SK-N-SH (cell line): Measurements from ENCODE around the gene GPR137. TPM values are rescaled to one million over a fixed set of nuclear protein-coding genes. Genes with fewer than 3 reads are reported as not detected.

Source experiments
- CTCF ChIA-PET: fragments of 300-600, 350-600 bp; formaldehyde crosslinking; extraction: SDS; loops from one replicate; lab custom pipeline; 2021; lab: Yijun Ruan, JAX
- POLR2A ChIA-PET: fragments of 350-600 bp; sonication (Branson Sonifier 250); formaldehyde crosslinking; extraction: SDS; loops from one replicate; lab custom pipeline; 2020; ENCODE audit warnings: antibody characterized with exemption, inconsistent platforms; lab: Yijun Ruan, JAX
- DNase-seq: peaks from one replicate; pipeline ENCODE4 v3.0.0; 2012
- H2AFZ ChIP-seq: fragments of 200-600 bp; sonication (generic); 2 replicates; pipeline ENCODE4 v1.8.1; 2016; ENCODE audit warnings: antibody characterized with exemption, mild to moderate bottlenecking, low read depth
- H3F3A ChIP-seq: fragments of 200-600 bp; sonication (generic); replicated peaks from 2 replicates; pipeline ENCODE3; 2016; ENCODE audit warnings: antibody characterized with exemption, mild to moderate bottlenecking; ENCODE audit not compliant: insufficient read depth
- H3K27ac ChIP-seq, 2 experiments: fragments of 200-500 bp in 1 of 2; fragments of 200-600 bp in 1 of 2; sonication (Bioruptor generic) in 1 of 2; sonication (generic), shearing (Covaris generic) in 1 of 2; 2 replicates each; pipeline versions ENCODE4 v1.5.1 to v1.6.1; 2014 to 2016; ENCODE audit warnings: low read depth in 2 of 2, inconsistent platforms in 1 of 2, low read length in 1 of 2, mild to moderate bottlenecking in 1 of 2, mixed read lengths in 1 of 2
- H3K27me3 ChIP-seq: fragments of 200-600 bp; sonication (generic), shearing (Covaris generic); 2 replicates; pipeline ENCODE4 v1.6.1; 2016; ENCODE audit warnings: mixed run types; ENCODE audit not compliant: insufficient read depth
- H3K36me3 ChIP-seq, 2 experiments: fragments of 200-500 bp in 1 of 2; fragments of 200-600 bp in 1 of 2; sonication (Bioruptor generic) in 1 of 2; sonication (generic) in 1 of 2; replicated peaks in 1 of 2; 2 replicates each; pipeline versions ENCODE3 to v1.5.1; 2014 to 2016; ENCODE audit warnings: low read length in 1 of 2, mild to moderate bottlenecking in 1 of 2; ENCODE audit not compliant: insufficient read depth in 2 of 2, control insufficient read depth in 1 of 2
- H3K4me1 ChIP-seq, 2 experiments: fragments of 200-500 bp in 1 of 2; fragments of 200-600 bp in 1 of 2; sonication (Bioruptor generic) in 1 of 2; sonication (generic), shearing (Covaris generic) in 1 of 2; 2 replicates each; pipeline versions ENCODE4 v1.5.1 to v1.6.1; 2014 to 2016; ENCODE audit warnings: low read depth in 1 of 2, low read length in 1 of 2, mixed run types in 1 of 2; ENCODE audit not compliant: insufficient read depth in 2 of 2, control insufficient read depth in 1 of 2
- H3K4me2 ChIP-seq: fragments of 200-600 bp; sonication (generic), shearing (Covaris generic); 2 replicates; pipeline ENCODE4 v1.6.1; 2017; ENCODE audit warnings: mixed run types
- H3K4me3 ChIP-seq, 2 experiments: fragments of 200-500 bp in 1 of 2; fragments of 200-600 bp in 1 of 2; sonication (Bioruptor generic) in 1 of 2; sonication (generic), shearing (Covaris generic) in 1 of 2; 2 replicates each; pipeline versions ENCODE4 v1.5.1 to v1.8.1; 2014 to 2016; ENCODE audit warnings: low read depth in 2 of 2, inconsistent platforms in 1 of 2, low read length in 1 of 2, mild to moderate bottlenecking in 1 of 2, mixed read lengths in 1 of 2, moderate library complexity in 1 of 2
- H3K79me2 ChIP-seq: fragments of 200-600 bp; sonication (generic); 2 replicates; pipeline ENCODE4 v1.8.1; 2017; ENCODE audit warnings: mild to moderate bottlenecking; ENCODE audit not compliant: insufficient read depth
- H3K9ac ChIP-seq: fragments of 200-600 bp; sonication (generic); 2 replicates; pipeline ENCODE4 v1.6.1; 2017; ENCODE audit warnings: mixed run types
- H3K9me2 ChIP-seq: fragments of 200-600 bp; sonication (generic); 2 replicates; pipeline ENCODE4 v1.6.1; 2017; ENCODE audit warnings: mixed run types
- H3K9me3 ChIP-seq: fragments of 200-600 bp; sonication (generic); 2 replicates; pipeline ENCODE4 v1.6.1; 2017; ENCODE audit warnings: mixed run types, mild to moderate bottlenecking, moderate library complexity
- H4K20me1 ChIP-seq: fragments of 200-600 bp; sonication (generic); 2 replicates; pipeline ENCODE4 v1.6.1; 2017; ENCODE audit warnings: mild to moderate bottlenecking, mixed run types; ENCODE audit not compliant: insufficient read depth
- CHD2 ChIP-seq: fragments of 150-350 bp; IDR thresholded peaks from 2 replicates; pipeline ENCODE4 v1.6.1; 2018; ENCODE audit warnings: low read length; ENCODE audit not compliant: partially characterized antibody
- ELF1 ChIP-seq: IDR thresholded peaks from 2 replicates; pipeline ENCODE4 v1.4.0; 2012
- EP300 ChIP-seq, 2 experiments: IDR thresholded peaks; 2 replicates each; pipeline versions ENCODE4 v1.4.0 to v1.6.1; 2012; ENCODE audit warnings: borderline replicate concordance in 1 of 2, low read depth in 1 of 2, low read length in 1 of 2
- EZH2phosphoT487 ChIP-seq: fragments of 200-600 bp; sonication (generic); IDR thresholded peaks from 2 replicates; pipeline ENCODE4 v1.6.1; 2017; ENCODE audit warnings: low read depth, mixed run types, mild to moderate bottlenecking, antibody characterized with exemption, moderate library complexity, borderline replicate concordance
- FOSL2 ChIP-seq: IDR thresholded peaks from 2 replicates; pipeline ENCODE4 v1.4.0; 2012; ENCODE audit warnings: low read depth, mild to moderate bottlenecking, moderate library complexity, borderline replicate concordance
- FOXJ3 ChIP-seq: sonication (generic); formaldehyde crosslinking; IDR thresholded peaks from 2 replicates; pipeline ENCODE4 v1.5.1; 2020; ENCODE audit warnings: mild to moderate bottlenecking, missing genetic modification reagents
- FOXM1 ChIP-seq: IDR thresholded peaks from 2 replicates; pipeline ENCODE4 v1.4.0; 2012; ENCODE audit warnings: low read depth, mild to moderate bottlenecking
- JUND ChIP-seq: IDR thresholded peaks from 2 replicates; pipeline ENCODE4 v1.4.0; 2012
- MAX ChIP-seq: IDR thresholded peaks from 2 replicates; pipeline ENCODE4 v1.4.0; 2012; ENCODE audit warnings: low read depth
- MXI1 ChIP-seq: IDR thresholded peaks from 2 replicates; pipeline ENCODE4 v1.6.1; 2012; ENCODE audit warnings: mild to moderate bottlenecking, low read depth, low read length, improper control_type of control experiment
- NFIC ChIP-seq: IDR thresholded peaks from 2 replicates; pipeline ENCODE4 v1.4.0; 2012; ENCODE audit warnings: borderline replicate concordance
- RAD21 ChIP-seq: IDR thresholded peaks from 2 replicates; pipeline ENCODE4 v1.6.1; 2012; ENCODE audit warnings: mild to moderate bottlenecking, low read length
- RCOR1 ChIP-seq: fragments of 150-350 bp; IDR thresholded peaks from 2 replicates; pipeline ENCODE4 v1.6.1; 2017; ENCODE audit warnings: antibody characterized with exemption, low read length
- RXRA ChIP-seq: IDR thresholded peaks from 2 replicates; pipeline ENCODE4 v1.4.0; 2012; ENCODE audit warnings: low read depth, mild to moderate bottlenecking, borderline replicate concordance
- TEAD4 ChIP-seq: IDR thresholded peaks from 2 replicates; pipeline ENCODE4 v1.4.0; 2012; ENCODE audit warnings: mild to moderate bottlenecking, borderline replicate concordance; ENCODE audit not compliant: insufficient read depth
- USF2 ChIP-seq: fragments of 150-350 bp; IDR thresholded peaks from 2 replicates; pipeline ENCODE4 v1.6.1; 2017; ENCODE audit warnings: antibody characterized with exemption, low read length, low read depth, borderline replicate concordance
- YY1 ChIP-seq: IDR thresholded peaks from 2 replicates; pipeline ENCODE4 v1.4.0; 2012; ENCODE audit warnings: low read depth, mild to moderate bottlenecking
- ZBTB33 ChIP-seq: IDR thresholded peaks from 2 replicates; pipeline ENCODE4 v1.4.0; 2012; ENCODE audit warnings: low read depth, borderline replicate concordance
- WGBS: methylation state at CpG from one replicate; pipeline ENCODE4 v1.1.6; 2017; ENCODE audit warnings: low lambda C conversion rate; 5-methylcytosine and 5-hydroxymethylcytosine counted together
- polyA plus RNA-seq, 3 experiments: library from polyadenylated mRNA; depleted of rRNA; stranded (reverse); fragments of >200 nt; gene quantifications; 2 replicates each; pipeline ENCODE4 v1.2.3, GENCODE V29; 2012

Gene GPR137
- polyA plus RNA-seq, 1 of the 3 experiments (the other 2 are of a cell fraction): 29.9 TPM

GRCh38 chr11:64243236-64243854, 42.3 kb upstream of the GPR137 start:
- peaks cover 48% of the 10 kb centered on the region for H3K79me2 ChIP-seq
- H4K20me1 ChIP-seq: no peaks in the 10 kb centered on the region
- POLR2A ChIA-PET: interaction anchor here (0.5 to 12.4 kb wide), 4 partner anchors 9 to 52 kb away, joined by 3 to 112 read pairs (median 22); no protein-coding TSS in a partner anchor
- CTCF ChIA-PET: interaction anchor here (0.6 to 3.3 kb wide), 10 partner anchors 8 to 61 kb away, joined by 3 to 17 read pairs (median 4); partner anchors contain the start of gene PLCB3
- H3K9me3 ChIP-seq: no peaks in the 10 kb centered on the region
- no peak overlapping the region for H3K9ac ChIP-seq
- H2AFZ ChIP-seq: no peak overlapping the region
- peak overlapping the region; percentile 8 to 26; a peak in 2 of 4 replicates for H3K27ac ChIP-seq
- DNase-seq: no peak
- peaks cover 15 to 46% of the 10 kb centered on the region in 2 experiments; a peak in 2 of 4 replicates for H3K4me1 ChIP-seq
- TF ChIP-seq EZH2phosphoT487 (no peak), NFIC (no peak), ELF1 (no peak), RCOR1 (no peak), RAD21 (no peak), MAX (no peak), FOSL2 (0 out of 2 replicates have a peak, but pooled peaks have one; percentile 3), FOXJ3 (CRISPR knock-in tag) (no peak), ZBTB33 (no peak), CHD2 (peak; percentile 17), MXI1 (no peak), TEAD4 (no peak), EP300 (IDR thresholded peaks at IDR 0.05; ENCODE audit: borderline replicate concordance in 1 of 2, low read depth in 1 of 2, low read length in 1 of 2) (no peak), YY1 (no peak), FOXM1 (no peak), RXRA (no peak), JUND (no peak), USF2 (no peak)
- TF ChIP-seq, all 33 proteins: peak for 2
- Histone ChIP-seq H3K9me2 (no peaks in the 10 kb centered on the region), H3F3A (peaks cover 28% of the 10 kb centered on the region), H3K27me3 (no peaks in the 10 kb centered on the region), H3K36me3 (peaks cover 10 to 21% of the 10 kb centered on the region in 2 experiments), H3K4me2 (peak overlapping the region; percentile 98), H3K4me3 (no peak overlapping the region)
- 82% methylated on average over 7 of the region's 8 CpGs for WGBS
